ENCODE data around the gene ARID3A. TPM values are rescaled to one million over a fixed set of nuclear protein-coding genes. Genes with fewer than 3 reads are reported as not detected.
"Not testable (repeated sequence)": the region's sequence is repeated elsewhere in the genome, so short reads cannot be mapped to it uniquely, and the experiment has no call there.

The ARID3A gene
- polyA plus RNA-seq, 3 donors = 16.2 to 18.9 (median 17.1) TPM

DNA sequence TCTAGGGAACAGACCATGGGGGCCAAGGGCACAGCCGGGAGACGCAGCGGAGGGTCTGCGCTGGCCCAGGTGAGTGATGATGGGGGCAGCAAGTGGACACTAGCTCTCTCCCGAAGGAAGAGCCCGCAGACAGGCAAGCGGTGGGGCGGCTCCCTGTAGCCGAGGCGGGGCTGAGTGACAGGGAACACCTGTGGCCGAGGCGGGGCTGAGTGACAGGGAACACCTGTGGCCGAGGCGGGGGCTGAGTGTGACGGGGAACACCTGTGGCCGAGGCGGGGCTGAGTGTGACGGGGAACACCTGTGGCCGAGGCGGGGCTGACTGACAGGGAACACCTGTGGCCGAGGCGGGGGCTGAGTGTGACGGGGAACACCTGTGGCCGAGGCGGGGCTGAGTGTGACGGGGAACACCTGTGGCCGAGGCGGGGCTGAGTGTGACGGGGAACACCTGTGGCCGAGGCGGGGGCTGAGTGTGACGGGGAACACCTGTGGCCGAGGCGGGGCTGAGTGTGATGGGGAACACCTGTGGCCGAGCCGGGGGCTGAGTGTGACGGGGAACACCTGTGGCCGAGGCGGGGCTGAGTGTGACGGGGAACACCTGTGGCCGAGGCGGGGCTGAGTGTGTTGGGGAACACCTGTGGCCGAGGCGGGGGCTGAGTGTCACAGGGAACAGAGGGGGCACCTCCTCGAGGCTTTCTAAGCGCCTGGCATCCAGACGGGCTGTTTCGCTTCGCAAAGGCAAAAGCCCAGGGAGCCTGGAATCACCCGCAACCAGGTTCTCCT lies 34.2 kb upstream of the ARID3A start:
- DNase-seq (ENCODE audit: low read depth in 3 of 3, low spot score in 2 of 3) = not testable (repeated sequence)

GRCh38 chr19:892243-892893 lies 33.5 kb upstream of the ARID3A start:
- DNase-seq (ENCODE audit: low read depth in 3 of 3, low spot score in 2 of 3) = no peak

DNA sequence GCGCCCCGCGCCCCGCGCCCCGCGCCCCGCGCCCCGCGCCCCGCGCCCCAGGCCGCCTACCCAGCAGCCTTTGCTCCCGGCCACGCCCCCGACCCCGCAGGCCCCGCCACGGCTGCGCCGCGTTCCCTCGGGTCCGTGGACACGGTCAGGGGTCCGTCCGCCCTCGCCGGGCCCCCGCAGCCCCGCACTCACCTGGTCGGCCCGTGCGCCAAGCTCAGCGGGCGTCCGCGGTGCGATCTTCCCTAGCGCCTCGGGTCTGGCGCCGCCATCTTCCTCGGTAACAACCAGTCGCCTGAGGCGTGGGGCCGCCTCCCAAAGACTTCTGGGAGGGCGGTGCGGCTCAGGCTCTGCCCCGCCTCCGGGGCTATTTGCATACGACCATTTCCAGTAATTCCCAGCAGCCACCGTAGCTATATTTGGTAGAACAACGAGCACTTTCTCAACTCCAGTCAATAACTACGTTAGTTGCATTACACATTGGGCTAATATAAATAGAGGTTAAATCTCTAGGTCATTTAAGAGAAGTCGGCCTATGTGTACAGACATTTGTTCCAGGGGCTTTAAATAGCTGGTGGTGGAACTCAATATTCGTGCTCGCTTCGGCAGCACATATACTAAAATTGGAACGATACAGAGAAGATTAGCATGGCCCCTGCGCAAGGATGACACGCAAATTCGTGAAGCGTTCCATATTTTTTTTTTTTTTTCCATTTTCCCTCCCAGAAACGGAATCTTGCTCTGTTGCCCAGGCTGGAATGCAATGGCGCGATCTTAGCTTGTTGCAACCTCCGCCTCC lies 32.7 kb upstream of the ARID3A start, which contains the start of the genes MED16 and RNU6-9:
Gene MED16 (minus strand): TSS at position 294 of the 796 bp plus-strand sequence. CDS start 2,056 bp downstream, outside the sequence.
Gene RNU6-9 (plus strand): TSS at position 591 of the 796 bp plus-strand sequence.
- peak; percentile 90 to 94 (median 91) for DNase-seq (ENCODE audit: low read depth in 3 of 3, low spot score in 2 of 3)

GRCh38 chr19:896434-896833 lies 29.4 kb upstream of the ARID3A start:
- DNase-seq (ENCODE audit: low read depth in 3 of 3, low spot score in 2 of 3) = no peak

DNA sequence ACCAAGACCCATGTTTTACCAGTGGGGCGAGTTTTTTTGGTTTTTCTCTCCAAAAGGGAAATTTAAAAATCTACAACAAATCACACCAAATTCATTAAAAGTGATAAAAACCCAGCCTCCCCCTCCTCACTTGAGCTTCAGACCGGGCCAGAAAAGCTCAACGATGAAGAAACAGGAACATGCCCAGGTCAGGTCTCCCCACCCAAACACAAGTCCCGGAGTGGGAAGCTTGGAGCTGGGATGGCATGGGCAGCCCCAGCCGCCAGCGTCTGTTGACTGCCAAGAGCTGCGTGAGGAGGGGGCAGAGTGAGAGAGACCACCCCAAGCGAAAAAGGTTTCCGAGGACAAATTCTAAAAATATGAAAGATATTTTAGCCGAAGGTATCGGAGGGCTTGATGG lies 28.8 kb upstream of the ARID3A start:
- DNase-seq (ENCODE audit: low read depth in 3 of 3, low spot score in 2 of 3) = no peak

GRCh38 chr19:897442-898039 lies 28.3 kb upstream of the ARID3A start:
- DNase-seq (ENCODE audit: low read depth in 3 of 3, low spot score in 2 of 3) = no peak

GRCh38 chr19:898663-899062 lies 27.2 kb upstream of the ARID3A start:
- no peak for DNase-seq (ENCODE audit: low read depth in 3 of 3, low spot score in 2 of 3)

- DNase-seq (ENCODE audit: low read depth in 3 of 3, low spot score in 2 of 3) = no peak
Observed at GRCh38 chr19:899336-900042, 26.3 kb upstream of the ARID3A start.

DNA sequence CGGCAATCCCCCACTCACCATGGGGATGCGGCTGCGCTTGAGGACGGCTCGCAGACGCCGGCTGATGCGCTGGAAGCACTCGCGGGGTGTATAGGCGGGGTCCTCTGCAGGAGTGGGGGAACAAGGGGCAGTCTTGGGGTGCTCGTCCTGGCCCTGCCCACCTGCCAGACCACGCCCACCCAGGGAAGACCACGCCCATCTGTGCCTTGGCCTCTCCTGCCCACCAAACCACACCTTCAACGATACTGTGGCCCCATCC lies 25.9 kb upstream of the ARID3A start:
- no peak for DNase-seq (ENCODE audit: low read depth in 3 of 3, low spot score in 2 of 3)

GRCh38 chr19:900302-901111 lies 25.3 kb upstream of the ARID3A start:
- DNase-seq (ENCODE audit: low read depth in 3 of 3, low spot score in 2 of 3) = no peak

- no peak for DNase-seq (ENCODE audit: low read depth in 3 of 3, low spot score in 2 of 3)
Observed at GRCh38 chr19:901216-902092, 24.4 kb upstream of the ARID3A start.

DNA sequence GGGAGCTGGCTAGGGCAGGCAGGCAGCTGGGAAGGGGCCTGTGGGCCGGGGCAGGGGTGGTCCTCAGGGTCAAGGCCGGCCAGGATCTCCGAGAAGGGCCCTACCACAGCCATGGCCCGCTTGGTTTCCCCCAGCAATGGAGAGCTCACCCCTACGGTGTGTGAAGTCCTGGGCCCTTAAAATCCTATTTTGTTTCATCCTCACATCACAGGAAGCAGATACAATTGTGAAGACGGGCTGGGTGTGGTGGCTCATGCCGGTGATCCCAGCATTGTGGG lies 23.8 kb upstream of the ARID3A start:
- no peak for DNase-seq (ENCODE audit: low read depth in 3 of 3, low spot score in 2 of 3)

DNA sequence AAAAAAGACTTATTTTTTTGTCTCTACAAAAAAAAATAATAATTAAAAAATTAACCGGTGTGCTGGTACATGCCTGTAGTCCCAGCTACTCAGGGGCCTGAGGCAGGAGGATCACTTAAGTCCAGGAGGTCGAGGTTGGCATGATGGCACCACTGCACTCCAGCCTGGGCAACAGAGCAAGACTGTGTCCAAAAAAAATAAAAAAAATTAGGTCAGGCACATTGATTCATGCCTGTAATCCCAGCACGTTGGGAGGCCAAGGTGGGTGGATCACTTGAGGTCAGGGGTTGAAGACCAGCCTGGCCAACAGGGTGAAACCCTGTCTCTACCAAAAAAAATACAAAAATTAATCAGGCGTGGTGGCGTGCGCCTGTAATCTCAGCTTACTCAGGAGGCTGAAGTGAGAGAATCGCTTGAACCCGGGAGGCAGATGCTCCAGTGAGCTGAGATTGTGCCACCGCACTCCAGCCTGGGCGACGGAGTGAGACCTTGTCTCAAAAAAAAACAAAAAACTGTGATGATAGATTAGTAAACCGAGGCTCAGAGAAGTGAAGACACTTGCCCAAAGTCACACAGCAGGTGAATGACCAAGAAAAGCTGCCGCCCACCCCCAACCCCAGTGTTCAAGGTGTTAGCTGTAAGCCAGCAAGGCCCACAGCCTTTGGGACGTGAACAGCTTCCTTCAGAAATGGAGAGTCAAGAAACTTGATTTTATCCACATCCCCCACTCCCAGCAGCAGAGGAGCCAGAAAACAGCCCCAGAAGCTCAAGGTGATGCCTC lies 23.2 kb upstream of the ARID3A start:
- DNase-seq (ENCODE audit: low read depth in 3 of 3, low spot score in 2 of 3) = no peak

DNA sequence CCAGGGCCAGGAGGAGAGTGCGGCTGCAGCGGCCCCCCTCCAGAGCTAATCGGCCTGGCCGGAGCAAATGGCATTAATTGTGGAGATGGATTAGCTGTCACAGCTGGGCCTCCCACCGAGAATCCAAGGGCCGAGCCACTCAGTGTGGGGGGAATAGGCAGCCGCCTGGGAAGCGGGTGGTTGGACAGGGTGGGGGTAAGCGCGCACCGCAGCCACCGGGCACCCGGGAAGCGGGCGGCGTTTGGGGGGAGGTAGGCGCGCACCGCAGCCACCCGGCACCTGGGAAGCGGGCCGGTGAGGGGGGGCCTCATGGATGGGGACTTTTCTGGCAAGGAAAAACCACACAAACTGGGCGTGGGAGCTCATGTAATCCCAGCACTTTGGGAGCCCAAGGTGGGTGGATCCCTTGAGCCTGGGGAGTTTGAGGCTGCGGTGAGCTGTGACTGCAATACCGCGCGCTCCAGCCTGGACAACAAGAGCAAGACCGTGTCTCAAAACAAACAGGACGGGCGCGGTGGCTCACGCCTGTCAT lies 22.5 kb upstream of the ARID3A start:
- no peak for DNase-seq (ENCODE audit: low read depth in 3 of 3, low spot score in 2 of 3)

DNA sequence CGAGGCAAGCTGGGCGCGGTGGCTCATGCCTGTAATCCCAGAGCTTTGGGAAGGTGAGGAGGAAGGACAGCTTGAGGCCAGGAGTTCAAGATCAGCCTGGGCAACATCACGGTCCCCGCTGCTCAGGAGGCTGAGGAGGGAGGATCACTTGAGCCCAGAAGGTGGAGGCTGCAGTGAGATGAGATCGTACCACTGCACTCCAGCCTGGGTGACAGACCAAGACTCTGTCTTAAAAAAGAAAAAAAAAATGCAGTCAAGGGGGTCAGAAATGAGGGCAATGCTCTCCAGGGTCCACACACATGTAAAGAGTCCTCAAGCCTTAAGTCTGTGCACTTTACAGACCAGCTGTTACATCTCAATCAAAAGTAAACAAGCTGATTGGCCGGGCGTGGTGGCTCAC lies 21.3 kb upstream of the ARID3A start:
- DNase-seq (ENCODE audit: low read depth in 3 of 3, low spot score in 2 of 3) = no peak

GRCh38 chr19:906480-906879 lies 19.4 kb upstream of the ARID3A start:
- no peak for DNase-seq (ENCODE audit: low read depth in 3 of 3, low spot score in 2 of 3)

DNA sequence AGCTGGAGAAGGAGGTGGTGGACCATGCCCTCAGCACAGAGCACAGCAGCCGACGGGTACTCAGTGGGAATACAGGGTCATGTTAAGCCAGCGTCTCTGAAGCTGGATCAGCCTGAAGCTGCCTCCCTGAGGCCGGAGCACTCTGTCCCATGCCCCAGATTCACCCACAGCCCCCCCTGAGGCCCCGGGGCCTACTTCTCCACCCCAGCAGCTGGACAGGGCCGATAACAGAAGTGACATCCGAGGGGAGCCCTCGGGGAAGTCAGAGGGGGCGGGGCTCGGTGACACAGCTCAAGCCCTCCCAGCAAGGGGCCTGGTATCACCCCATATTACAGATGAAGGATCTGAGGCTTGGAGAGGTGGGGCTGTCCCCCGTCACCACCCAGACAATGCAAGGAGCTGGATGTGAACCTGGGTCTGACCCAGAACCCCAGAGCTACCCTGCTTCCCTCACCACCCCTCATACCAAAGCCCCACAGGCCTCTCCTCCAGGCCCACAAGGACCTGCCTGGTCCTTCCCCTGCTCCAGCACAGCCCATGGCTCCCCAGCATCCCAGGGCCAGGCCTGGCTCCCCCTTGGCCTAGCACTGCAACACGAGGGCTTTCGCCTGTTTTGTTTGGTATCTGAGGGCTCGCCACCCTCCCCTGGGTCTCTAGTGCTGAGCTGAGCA lies 18.5 kb upstream of the ARID3A start:
- no peak for DNase-seq (ENCODE audit: low read depth in 3 of 3, low spot score in 2 of 3)
